G401.6 (cell line): Measurements from ENCODE around the gene ATF7IP2.
"Not testable (repeated sequence)": the region's sequence is repeated elsewhere in the genome, so short reads cannot be mapped to it uniquely, and the experiment has no call there.

Source experiments
- FAIRE-seq: peaks from 2 replicates; lab custom pipeline; 2012; peaks lifted over from hg19 to GRCh38; lab: Jason Lieb, UNC

The ATF7IP2 gene

GRCh38 chr16:10373556-10373955 is 12.3 kb upstream of the ATF7IP2 start:
- no peak for FAIRE-seq

- FAIRE-seq = no peak
These were observed 9.6 kb upstream of the ATF7IP2 start for GRCh38 chr16:10376229-10376628.

GRCh38 chr16:10383626-10384025 is 2.2 kb upstream of the ATF7IP2 start:
- no peak for FAIRE-seq

- FAIRE-seq = no peak
These were observed 748 bp downstream of the ATF7IP2 start for GRCh38 chr16:10386517-10387100.

GRCh38 chr16:10387188-10387617 is 1.3 kb downstream of the ATF7IP2 start:
- no peak for FAIRE-seq

GRCh38 chr16:10388988-10389387 is 3.1 kb downstream of the ATF7IP2 start:
- no peak for FAIRE-seq

GRCh38 chr16:10390330-10390729 is 4.5 kb downstream of the ATF7IP2 start:
- no peak for FAIRE-seq

- FAIRE-seq = no peak
These were observed 5.0 kb downstream of the ATF7IP2 start for GRCh38 chr16:10390867-10391266.

- no peak for FAIRE-seq
These were observed 5.5 kb downstream of the ATF7IP2 start for GRCh38 chr16:10391339-10391738.

- no peak for FAIRE-seq
These were observed 17.1 kb downstream of the ATF7IP2 start for GRCh38 chr16:10402975-10403374.

- no peak for FAIRE-seq
These were observed 19.6 kb downstream of the ATF7IP2 start for GRCh38 chr16:10405386-10405939.

- FAIRE-seq = no peak
These were observed 23.0 kb downstream of the ATF7IP2 start for GRCh38 chr16:10408824-10409381.

GRCh38 chr16:10409713-10410112 is 23.9 kb downstream of the ATF7IP2 start:
- FAIRE-seq = not testable (repeated sequence)

- FAIRE-seq = no peak
These were observed 24.6 kb downstream of the ATF7IP2 start for GRCh38 chr16:10410469-10410868.

- FAIRE-seq = no peak
These were observed 27.2 kb downstream of the ATF7IP2 start for GRCh38 chr16:10412935-10413601.

- not testable (repeated sequence) for FAIRE-seq
These were observed 32.3 kb downstream of the ATF7IP2 start for GRCh38 chr16:10418204-10418603.

- no peak for FAIRE-seq
These were observed 33.8 kb downstream of the ATF7IP2 start for GRCh38 chr16:10419701-10420100.

- no peak for FAIRE-seq
These were observed 35.7 kb downstream of the ATF7IP2 start for GRCh38 chr16:10421596-10421995.

GRCh38 chr16:10428433-10429168 is 42.7 kb downstream of the ATF7IP2 start:
- FAIRE-seq = no peak

- peak; percentile 96 for FAIRE-seq
These were observed 43.6 kb downstream of the ATF7IP2 start for GRCh38 chr16:10429299-10429969.

- no peak for FAIRE-seq
These were observed 55.9 kb downstream of the ATF7IP2 start for GRCh38 chr16:10441726-10442125.

- no peak for FAIRE-seq
These were observed 61.4 kb downstream of the ATF7IP2 start for GRCh38 chr16:10447289-10447688.
